Measurements from ENCODE around the gene TRIM7.

DNA sequence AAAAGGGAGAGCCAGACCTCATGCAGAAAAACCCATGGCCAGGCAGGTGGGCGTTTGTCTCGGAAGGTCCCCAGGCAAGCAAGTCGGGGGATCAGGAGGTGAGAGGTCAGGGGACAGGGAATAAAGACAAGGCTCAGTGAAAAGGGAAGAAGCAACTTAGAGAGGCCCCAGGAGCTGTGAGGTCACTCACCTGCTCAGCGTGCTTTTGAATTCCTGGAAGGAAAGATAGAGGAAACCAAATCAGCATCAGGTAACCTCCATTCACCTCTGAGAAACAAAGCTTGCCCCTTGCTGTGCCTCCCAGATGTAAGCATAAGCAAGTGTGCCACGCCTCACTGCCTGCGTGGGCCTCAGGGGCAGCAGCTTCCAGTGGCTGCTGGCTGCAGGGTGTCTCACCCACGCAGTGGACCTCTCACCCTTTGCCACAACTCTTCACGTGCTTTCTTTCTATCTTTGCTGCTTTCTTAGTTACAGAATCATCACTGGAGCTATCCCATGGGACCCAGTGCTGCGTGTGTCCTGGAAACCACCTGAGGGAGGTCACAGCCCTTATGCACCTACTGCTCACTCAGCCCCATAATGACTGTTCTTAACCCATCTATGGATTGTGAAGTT is 6.0 kb downstream of the TRIM7 start:
- TF ChIP-seq, protein P1, sequence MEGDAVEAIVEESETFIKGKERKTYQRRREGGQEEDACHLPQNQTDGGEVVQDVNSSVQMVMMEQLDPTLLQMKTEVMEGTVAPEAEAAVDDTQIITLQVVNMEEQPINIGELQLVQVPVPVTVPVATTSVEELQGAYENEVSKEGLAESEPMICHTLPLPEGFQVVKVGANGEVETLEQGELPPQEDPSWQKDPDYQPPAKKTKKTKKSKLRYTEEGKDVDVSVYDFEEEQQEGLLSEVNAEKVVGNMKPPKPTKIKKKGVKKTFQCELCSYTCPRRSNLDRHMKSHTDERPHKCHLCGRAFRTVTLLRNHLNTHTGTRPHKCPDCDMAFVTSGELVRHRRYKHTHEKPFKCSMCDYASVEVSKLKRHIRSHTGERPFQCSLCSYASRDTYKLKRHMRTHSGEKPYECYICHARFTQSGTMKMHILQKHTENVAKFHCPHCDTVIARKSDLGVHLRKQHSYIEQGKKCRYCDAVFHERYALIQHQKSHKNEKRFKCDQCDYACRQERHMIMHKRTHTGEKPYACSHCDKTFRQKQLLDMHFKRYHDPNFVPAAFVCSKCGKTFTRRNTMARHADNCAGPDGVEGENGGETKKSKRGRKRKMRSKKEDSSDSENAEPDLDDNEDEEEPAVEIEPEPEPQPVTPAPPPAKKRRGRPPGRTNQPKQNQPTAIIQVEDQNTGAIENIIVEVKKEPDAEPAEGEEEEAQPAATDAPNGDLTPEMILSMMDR (IDR thresholded peaks at IDR 0.05; ENCODE audit: poor library complexity, severe bottlenecking) = no peak
- TF ChIP-seq EZH2 (IDR thresholded peaks at IDR 0.05; ENCODE audit: borderline replicate concordance, insufficient read depth, low read length, poor library complexity, severe bottlenecking) (no peak), EP300 (conservative IDR thresholded peaks at IDR 0.05; ENCODE audit: poor library complexity, severe bottlenecking) (no peak)

Data from neural cell (in vitro differentiated cells).